SU-DHL-6 (cell line): ENCODE data around the gene DCAF17.

Source experiments
- H2AFZ ChIP-seq: fragments of 200-600 bp; sonication (generic); 2 replicates; pipeline ENCODE4 v1.6.1; 2014; ENCODE audit warnings: low read depth, mild to moderate bottlenecking, moderate library complexity, mixed read lengths, antibody characterized with exemption, low read length; ENCODE audit not compliant: severe bottlenecking
- H3F3A ChIP-seq: fragments of 200-600 bp; shearing (Covaris generic); 2 replicates; pipeline ENCODE4 v1.6.0; 2016; ENCODE audit warnings: antibody characterized with exemption, mild to moderate bottlenecking; ENCODE audit not compliant: insufficient read depth
- H3K27ac ChIP-seq: fragments of 200-600 bp; sonication (generic); 2 replicates; pipeline ENCODE4 v1.5.1; 2016; ENCODE audit warnings: low read depth, mild to moderate bottlenecking, low read length, moderate library complexity, mixed read lengths
- H3K27me3 ChIP-seq: fragments of 200-600 bp; sonication (generic), shearing (Covaris generic); 2 replicates; pipeline ENCODE4 v1.6.0; 2014; ENCODE audit warnings: mild to moderate bottlenecking, low read length
- H3K36me3 ChIP-seq: fragments of 200-600 bp; sonication (generic); 2 replicates; pipeline ENCODE4 v1.6.1; 2014; ENCODE audit warnings: mild to moderate bottlenecking, low read length, mixed read lengths
- H3K4me2 ChIP-seq: fragments of 300-600, 200-600 bp; shearing (Covaris generic), sonication (generic); 2 replicates; pipeline ENCODE4 v1.6.0; 2014; ENCODE audit warnings: low read length, low read depth, mild to moderate bottlenecking; ENCODE audit not compliant: poor library complexity, severe bottlenecking
- H3K4me3 ChIP-seq: fragments of 200-600 bp; sonication (generic); 2 replicates; pipeline ENCODE4 v1.5.1; 2014; ENCODE audit warnings: antibody characterized with exemption, low read length, mild to moderate bottlenecking, mixed read lengths; ENCODE audit not compliant: insufficient read depth, poor library complexity, severe bottlenecking
- H3K79me2 ChIP-seq: fragments of 200-600 bp; sonication (generic); 2 replicates; pipeline ENCODE4 v1.6.1; 2014; ENCODE audit warnings: mild to moderate bottlenecking, low read length, moderate library complexity; ENCODE audit not compliant: insufficient read depth
- H3K9ac ChIP-seq: fragments of 200-600 bp; sonication (generic); 2 replicates; pipeline ENCODE4 v1.7.0; 2014; ENCODE audit warnings: mild to moderate bottlenecking, low read length
- H3K9me2 ChIP-seq: fragments of 200-600 bp; sonication (generic); replicated peaks from 2 replicates; pipeline ENCODE4 v1.6.1; 2014; ENCODE audit warnings: low read length; ENCODE audit not compliant: insufficient read depth
- H3K9me3 ChIP-seq: fragments of 200-600 bp; sonication (generic); 2 replicates; pipeline ENCODE4 v1.6.1; 2014; ENCODE audit warnings: low read length, mixed read lengths; ENCODE audit not compliant: insufficient read depth
- H4K20me1 ChIP-seq: fragments of 200-600 bp; sonication (generic); 2 replicates; pipeline ENCODE4 v1.6.1; 2014; ENCODE audit warnings: low read depth, mild to moderate bottlenecking, antibody characterized with exemption, low read length, moderate library complexity, mixed read lengths
- EZH2phosphoT487 ChIP-seq: fragments of 200-600 bp; sonication (generic), shearing (Covaris generic); conservative IDR thresholded peaks from 2 replicates; pipeline ENCODE4 v1.6.1; 2018; ENCODE audit warnings: mild to moderate bottlenecking, antibody characterized with exemption, low read length, moderate library complexity, mixed read lengths
- TF ChIP-seq, protein P1 (sequence below): fragments of 200-600 bp; sonication (generic); IDR thresholded peaks from one replicate; pipeline ENCODE4 v1.5.1; 2017; ENCODE audit warnings: antibody characterized with exemption, mild to moderate bottlenecking, low read length, moderate library complexity; ENCODE audit not compliant: insufficient read depth, poor library complexity, severe bottlenecking

DCAF17 gene

DNA sequence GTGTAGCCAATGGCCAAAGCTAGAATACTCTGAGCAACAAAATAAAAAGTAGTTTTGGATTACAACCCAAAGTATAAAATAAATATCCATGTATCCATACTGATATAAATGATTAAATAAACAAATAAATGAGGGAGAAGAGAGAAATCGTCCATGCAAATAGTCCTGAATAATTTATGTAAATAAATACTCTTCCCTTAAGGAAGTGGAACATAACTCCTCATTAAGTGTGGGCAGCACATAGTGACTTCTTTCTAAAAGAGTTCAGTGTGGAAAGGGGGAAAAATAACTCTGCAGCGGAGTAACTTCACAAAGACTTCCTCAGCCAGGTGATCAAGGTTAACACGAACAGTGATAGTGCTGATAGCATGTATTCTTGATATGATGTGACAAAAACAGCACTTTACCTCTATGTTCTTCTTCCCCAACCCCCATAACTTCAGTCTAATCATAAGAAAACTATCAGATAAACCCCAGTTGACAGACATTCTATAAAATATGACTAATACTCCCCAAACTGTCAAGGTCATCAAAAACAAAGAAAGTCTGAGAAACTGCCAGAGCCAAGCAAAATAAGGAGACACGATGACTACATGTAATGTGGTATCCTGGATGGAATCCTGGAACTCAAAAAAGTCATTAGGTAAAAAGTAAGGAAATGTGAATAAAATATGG is 31.0 kb upstream of the DCAF17 start:
- Histone ChIP-seq H3K27me3 (no peaks in the 10 kb centered on the region), H2AFZ (no peak overlapping the region), H3K4me2 (no peak overlapping the region), H3K9me2 (no peaks in the 10 kb centered on the region), H3F3A (peaks cover 15% of the 10 kb centered on the region; the same call in 1 of the 2 replicates), H3K9ac (no peak overlapping the region), H4K20me1 (no peaks in the 10 kb centered on the region), H3K79me2 (peaks cover 14% of the 10 kb centered on the region), H3K36me3 (0 out of 2 replicates have a peak, but pooled peaks cover 10% of the 10 kb centered on the region), H3K9me3 (peaks cover 15% of the 10 kb centered on the region; the same call in 1 of the 2 replicates), H3K4me3 (no peak overlapping the region), H3K27ac (no peak overlapping the region)
- TF ChIP-seq, protein P1, sequence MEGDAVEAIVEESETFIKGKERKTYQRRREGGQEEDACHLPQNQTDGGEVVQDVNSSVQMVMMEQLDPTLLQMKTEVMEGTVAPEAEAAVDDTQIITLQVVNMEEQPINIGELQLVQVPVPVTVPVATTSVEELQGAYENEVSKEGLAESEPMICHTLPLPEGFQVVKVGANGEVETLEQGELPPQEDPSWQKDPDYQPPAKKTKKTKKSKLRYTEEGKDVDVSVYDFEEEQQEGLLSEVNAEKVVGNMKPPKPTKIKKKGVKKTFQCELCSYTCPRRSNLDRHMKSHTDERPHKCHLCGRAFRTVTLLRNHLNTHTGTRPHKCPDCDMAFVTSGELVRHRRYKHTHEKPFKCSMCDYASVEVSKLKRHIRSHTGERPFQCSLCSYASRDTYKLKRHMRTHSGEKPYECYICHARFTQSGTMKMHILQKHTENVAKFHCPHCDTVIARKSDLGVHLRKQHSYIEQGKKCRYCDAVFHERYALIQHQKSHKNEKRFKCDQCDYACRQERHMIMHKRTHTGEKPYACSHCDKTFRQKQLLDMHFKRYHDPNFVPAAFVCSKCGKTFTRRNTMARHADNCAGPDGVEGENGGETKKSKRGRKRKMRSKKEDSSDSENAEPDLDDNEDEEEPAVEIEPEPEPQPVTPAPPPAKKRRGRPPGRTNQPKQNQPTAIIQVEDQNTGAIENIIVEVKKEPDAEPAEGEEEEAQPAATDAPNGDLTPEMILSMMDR, result no peak
- no peak for TF ChIP-seq EZH2phosphoT487

DNA sequence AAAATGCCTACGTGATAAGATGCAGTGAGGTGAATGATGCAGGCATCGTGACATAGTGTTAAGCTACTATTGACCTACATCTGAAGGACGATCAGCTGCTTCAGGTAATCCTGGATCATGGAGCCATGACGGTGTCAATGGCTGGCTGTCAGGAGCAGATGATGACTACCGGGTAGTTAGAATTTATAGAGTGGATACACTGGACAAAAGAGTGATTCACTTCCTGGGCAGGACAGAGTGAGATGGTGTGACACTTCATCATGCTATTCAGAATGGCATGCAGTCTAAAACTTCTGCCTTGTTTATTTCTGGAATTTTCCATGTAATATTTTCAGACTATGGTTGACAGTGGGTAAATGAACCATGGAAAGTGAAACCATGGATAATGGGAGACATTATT is 29.8 kb upstream of the DCAF17 start:
- Histone ChIP-seq H3K9me3 (peaks cover 15% of the 10 kb centered on the region; the same call in 1 of the 2 replicates), H3K4me2 (no peak overlapping the region), H3K27ac (no peak overlapping the region), H3K27me3 (no peaks in the 10 kb centered on the region), H3K9ac (no peak overlapping the region), H3K9me2 (no peaks in the 10 kb centered on the region), H3K79me2 (peaks cover 26% of the 10 kb centered on the region), H3K4me3 (no peak overlapping the region), H4K20me1 (no peaks in the 10 kb centered on the region), H2AFZ (no peak overlapping the region), H3F3A (peaks cover 15% of the 10 kb centered on the region; the same call in 1 of the 2 replicates), H3K36me3 (0 out of 2 replicates have a peak, but pooled peaks cover 10% of the 10 kb centered on the region)
- TF ChIP-seq, protein P1, result no peak
- TF ChIP-seq EZH2phosphoT487, result no peak

DNA sequence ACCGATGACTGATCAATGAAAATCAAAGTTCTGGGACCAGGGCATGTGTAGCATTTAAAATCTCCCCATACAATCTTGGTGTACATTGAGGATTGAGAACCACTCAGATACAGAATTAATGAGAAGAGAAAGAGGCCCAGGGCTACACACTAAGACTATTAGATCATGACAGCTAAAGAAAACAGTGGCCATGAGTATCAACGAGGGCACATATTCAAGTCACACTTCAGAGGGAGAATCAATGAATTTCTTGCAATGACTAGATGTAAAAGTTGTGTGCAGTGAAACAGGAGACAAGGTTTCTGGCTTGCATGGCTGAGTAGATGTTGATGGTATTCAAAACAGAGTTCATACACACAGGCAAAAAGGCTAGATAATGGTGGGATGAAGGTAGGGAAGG is 29.3 kb upstream of the DCAF17 start:
- Histone ChIP-seq H3F3A (peaks cover 15% of the 10 kb centered on the region; the same call in 1 of the 2 replicates), H3K79me2 (peaks cover 30% of the 10 kb centered on the region), H3K9me3 (peaks cover 15% of the 10 kb centered on the region; the same call in 1 of the 2 replicates), H3K27ac (peak overlapping the region; percentile 77; the same call in 1 of the 2 replicates), H3K9ac (no peak overlapping the region), H3K4me3 (no peak overlapping the region), H3K27me3 (no peaks in the 10 kb centered on the region), H3K4me2 (no peak overlapping the region), H4K20me1 (no peaks in the 10 kb centered on the region), H2AFZ (no peak overlapping the region), H3K9me2 (no peaks in the 10 kb centered on the region), H3K36me3 (0 out of 2 replicates have a peak, but pooled peaks cover 10% of the 10 kb centered on the region)
- no peak for TF ChIP-seq EZH2phosphoT487
- TF ChIP-seq, protein P1, result no peak
